Muscle of leg (tissue), 11 donors: ENCODE data around the gene DRGX. TPM values are rescaled to one million over a fixed set of nuclear protein-coding genes. Genes with fewer than 3 reads are reported as not detected.

Experiments
- DNase-seq: peaks from one replicate; pipeline ENCODE4 v3.0.0; 2013
- H3K27ac ChIP-seq: one replicate; pipeline ENCODE4 v1.5.1; 2013; ENCODE audit warnings: mild to moderate bottlenecking, low read length, control low read depth
- H3K27me3 ChIP-seq: one replicate; pipeline ENCODE4 v1.6.1; 2013; ENCODE audit warnings: low read length; ENCODE audit not compliant: control insufficient read depth, insufficient read depth
- H3K36me3 ChIP-seq: one replicate; pipeline ENCODE4 v1.6.1; 2013; ENCODE audit warnings: low read length; ENCODE audit not compliant: control insufficient read depth, insufficient read depth
- H3K4me1 ChIP-seq: one replicate; pipeline ENCODE4 v1.6.1; 2013; ENCODE audit warnings: low read length; ENCODE audit not compliant: control insufficient read depth, insufficient read depth
- H3K4me3 ChIP-seq: one replicate; pipeline ENCODE4 v1.5.1; 2013; ENCODE audit warnings: low read length, control low read depth
- H3K9me3 ChIP-seq: replicated peaks from 2 replicates; pipeline ENCODE4 v1.6.1; 2013; ENCODE audit warnings: low read depth, low read length; ENCODE audit not compliant: control insufficient read depth
- WGBS: methylation state at CpG from one replicate; pipeline ENCODE4 v1.1.5; 2013; ENCODE audit warnings: missing lambda C conversion rate; ENCODE audit not compliant: insufficient coverage; 5-methylcytosine and 5-hydroxymethylcytosine counted together
- polyA plus RNA-seq, 8 donors: library from polyadenylated mRNA; unstranded; fragments of 120-200 nt; gene quantifications; one replicate each; pipeline versions ENCODE4 v1.2.1 to v1.2.3, GENCODE V29; 2013; ENCODE audit warnings: inconsistent platforms in 1 of 8, low replicate concordance in 1 of 8; ENCODE audit not compliant: insufficient read length in 8 of 8, insufficient read depth in 1 of 8
- total RNA-seq: library from RNA; stranded (reverse); fragments of 120-200 nt; gene quantifications from one replicate; pipeline ENCODE4 v1.2.4, GENCODE V29; 2013

Gene DRGX
- total and polyA plus RNA-seq, 9 donors: not detected

- H3K4me1 ChIP-seq: no peaks in the 10 kb centered on the region
- no peaks in the 10 kb centered on the region for H3K27me3 ChIP-seq
- no peak overlapping the region for H3K4me3 ChIP-seq
- H3K27ac ChIP-seq: no peak overlapping the region
- DNase-seq: no peak
- H3K9me3 ChIP-seq: no peaks in the 10 kb centered on the region
- no CpG with 5 or more reads among the region's 4 CpGs for WGBS
- peaks cover 5% of the 10 kb centered on the region for H3K36me3 ChIP-seq
These were observed 66.8 kb downstream of the DRGX start for GRCh38 chr10:49329146-49329505.

- Histone ChIP-seq H3K4me1 (no peaks in the 10 kb centered on the region), H3K36me3 (peaks cover 5% of the 10 kb centered on the region), H3K9me3 (no peaks in the 10 kb centered on the region), H3K27ac (no peak overlapping the region), H3K4me3 (no peak overlapping the region), H3K27me3 (no peaks in the 10 kb centered on the region)
- WGBS: 95% methylated on average over 5 of the region's 9 CpGs
- no peak for DNase-seq
These were observed 67.3 kb downstream of the DRGX start for GRCh38 chr10:49328401-49329145.

- Histone ChIP-seq H3K9me3 (no peaks in the 10 kb centered on the region), H3K27me3 (no peaks in the 10 kb centered on the region), H3K36me3 (peaks cover 11% of the 10 kb centered on the region), H3K27ac (no peak overlapping the region), H3K4me3 (no peak overlapping the region), H3K4me1 (peaks cover 5% of the 10 kb centered on the region)
- WGBS: 54% methylated on average over 3 of the region's 8 CpGs
- no peak for DNase-seq
These were observed 68.7 kb downstream of the DRGX start for GRCh38 chr10:49327036-49327813.

- no peak for DNase-seq
- Histone ChIP-seq H3K4me1 (peaks cover 5% of the 10 kb centered on the region), H3K4me3 (no peak overlapping the region), H3K27ac (no peak overlapping the region), H3K36me3 (peaks cover 12% of the 10 kb centered on the region), H3K27me3 (no peaks in the 10 kb centered on the region), H3K9me3 (no peaks in the 10 kb centered on the region)
- 93% methylated on average over 46 of the region's 48 CpGs for WGBS
These were observed 69.7 kb downstream of the DRGX start for GRCh38 chr10:49325916-49326783.

GRCh38 chr10:49325131-49325915 lies 70.6 kb downstream of the DRGX start:
- Histone ChIP-seq H3K9me3 (no peaks in the 10 kb centered on the region), H3K36me3 (peaks cover 12% of the 10 kb centered on the region), H3K4me3 (no peak overlapping the region), H3K4me1 (peaks cover 5% of the 10 kb centered on the region), H3K27ac (no peak overlapping the region), H3K27me3 (no peaks in the 10 kb centered on the region)
- no peak for DNase-seq
- 83% methylated on average over 16 of the region's 20 CpGs for WGBS

GRCh38 chr10:49324711-49325110 lies 71.2 kb downstream of the DRGX start:
- no peaks in the 10 kb centered on the region for H3K27me3 ChIP-seq
- H3K36me3 ChIP-seq: peaks cover 12% of the 10 kb centered on the region
- no peak overlapping the region for H3K27ac ChIP-seq
- peaks cover 5% of the 10 kb centered on the region for H3K4me1 ChIP-seq
- no peak overlapping the region for H3K4me3 ChIP-seq
- DNase-seq: no peak
- WGBS: 62% methylated on average over 4 of the region's 4 CpGs
- H3K9me3 ChIP-seq: no peaks in the 10 kb centered on the region

GRCh38 chr10:49323896-49324270 lies 72.0 kb downstream of the DRGX start:
- no peak for DNase-seq
- no peaks in the 10 kb centered on the region for H3K27me3 ChIP-seq
- H3K9me3 ChIP-seq: no peaks in the 10 kb centered on the region
- peaks cover 12% of the 10 kb centered on the region for H3K36me3 ChIP-seq
- 80% methylated on average over 4 of the region's 9 CpGs for WGBS
- H3K27ac ChIP-seq: no peak overlapping the region
- H3K4me3 ChIP-seq: no peak overlapping the region
- peaks cover 5% of the 10 kb centered on the region for H3K4me1 ChIP-seq

GRCh38 chr10:49323171-49323895 lies 72.6 kb downstream of the DRGX start:
- H3K9me3 ChIP-seq: no peaks in the 10 kb centered on the region
- peaks cover 5% of the 10 kb centered on the region for H3K4me1 ChIP-seq
- no peaks in the 10 kb centered on the region for H3K27me3 ChIP-seq
- H3K36me3 ChIP-seq: peaks cover 12% of the 10 kb centered on the region
- H3K27ac ChIP-seq: no peak overlapping the region
- 41% methylated on average over 2 of the region's 7 CpGs for WGBS
- no peak for DNase-seq
- no peak overlapping the region for H3K4me3 ChIP-seq
